Activated naive CD4-positive, alpha-beta T cell treated with Interleukin-2 at 50 U/mL for 16 hours (primary cell): ENCODE measurements around the gene PRDX6.
A peak's percentile ranks its signal among the peaks of the same experiment; 100 is the strongest.
"Not testable (repeated sequence)": the region's sequence is repeated elsewhere in the genome, so short reads cannot be mapped to it uniquely, and the experiment has no call there.

Experiments
- DNase-seq: peaks from one replicate; pipeline ENCODE4 v3.0.0-alpha.2; 2020

Gene PRDX6

DNA sequence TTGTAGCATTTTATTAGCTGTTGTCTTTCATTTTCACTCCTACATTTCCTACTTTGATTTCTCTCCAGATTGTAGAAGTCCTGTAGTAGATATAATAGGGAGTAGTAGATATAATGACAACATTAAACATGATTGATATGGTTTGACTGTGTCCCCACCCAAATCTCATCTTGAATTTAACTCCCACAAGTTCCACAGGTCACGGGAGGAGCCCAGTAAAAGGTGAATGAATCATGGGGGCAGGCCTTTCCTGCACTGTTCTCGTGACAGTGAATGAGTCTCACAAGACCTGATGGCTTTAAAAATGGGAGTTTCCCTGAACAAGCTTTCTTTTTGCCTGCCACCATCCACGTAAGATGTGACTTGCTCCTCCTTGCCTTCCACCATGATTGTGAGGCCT is 7.5 kb upstream of the PRDX6 start:
- DNase-seq, result no peak

DNA sequence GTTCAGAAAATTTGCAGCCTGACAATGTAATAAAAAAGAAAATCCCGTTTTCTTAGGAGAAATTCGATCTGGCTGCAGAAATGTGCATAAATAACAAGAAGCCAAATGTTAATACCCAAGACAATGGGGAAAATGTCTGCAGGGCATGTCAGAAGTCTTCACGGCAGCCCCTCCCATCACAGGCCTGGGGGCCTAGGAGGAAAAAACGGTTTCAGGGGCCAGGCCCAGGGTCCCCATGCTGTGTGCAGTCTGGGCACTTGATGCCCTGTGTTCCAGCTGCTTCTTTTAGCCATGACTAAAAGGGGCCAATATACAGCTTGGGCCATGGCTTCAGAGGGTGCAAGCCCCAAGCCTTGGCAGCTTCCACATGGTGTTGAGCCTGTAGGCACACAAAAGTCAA is 6.5 kb upstream of the PRDX6 start:
- DNase-seq, result no peak

DNA sequence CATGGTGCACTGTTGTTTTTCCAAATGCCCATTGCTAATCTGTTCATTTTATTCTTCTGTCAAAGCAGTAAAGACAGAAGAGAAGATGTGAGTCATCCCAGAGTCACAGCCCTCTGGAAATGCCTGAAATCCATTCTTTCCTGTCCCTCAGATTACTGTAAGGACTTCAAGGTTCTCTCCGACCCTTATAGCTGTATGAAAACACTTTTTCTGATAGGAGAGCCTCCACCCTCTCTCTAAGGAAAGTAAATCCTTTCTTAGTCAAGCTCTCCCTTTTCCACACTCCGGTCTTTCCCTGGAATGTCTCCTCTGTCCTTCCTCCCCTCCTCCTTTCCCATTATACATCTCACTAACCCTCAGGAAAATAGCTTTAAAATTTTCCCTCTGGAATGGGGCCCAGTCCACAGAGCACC is 3.5 kb upstream of the PRDX6 start:
- DNase-seq, result no peak

DNA sequence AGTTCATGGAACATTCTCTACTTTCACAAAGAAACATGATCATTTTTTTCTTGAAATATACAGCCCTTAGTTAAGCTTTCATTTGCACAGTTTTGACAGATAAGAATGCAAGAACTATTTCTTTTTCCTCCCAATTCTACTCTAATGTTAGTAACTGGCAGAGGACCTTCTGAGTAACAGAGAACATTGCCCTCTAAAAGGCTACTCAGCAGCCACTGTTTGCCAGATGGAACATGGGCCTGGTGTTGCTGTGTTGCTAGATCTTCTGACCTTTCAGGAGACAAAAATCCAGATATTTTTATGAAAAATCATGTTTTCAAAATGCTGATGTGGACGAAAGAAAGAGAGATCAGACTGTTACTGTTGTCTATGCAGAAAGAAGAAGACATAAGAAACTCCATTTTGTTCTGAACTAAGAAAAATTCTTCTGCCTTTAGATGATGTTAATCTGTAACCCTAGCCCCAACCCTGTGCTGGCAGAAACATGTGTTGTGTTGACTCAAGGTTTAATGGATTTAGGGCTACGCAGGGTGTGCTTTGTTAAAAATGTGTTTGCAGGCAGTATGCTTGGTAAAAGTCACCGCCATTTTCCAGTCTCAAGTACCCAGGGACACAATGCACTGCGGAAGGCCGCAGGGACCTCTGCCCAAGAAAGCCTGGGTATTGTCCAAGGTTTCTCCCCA is 2.9 kb upstream of the PRDX6 start:
- DNase-seq, result no peak

DNA sequence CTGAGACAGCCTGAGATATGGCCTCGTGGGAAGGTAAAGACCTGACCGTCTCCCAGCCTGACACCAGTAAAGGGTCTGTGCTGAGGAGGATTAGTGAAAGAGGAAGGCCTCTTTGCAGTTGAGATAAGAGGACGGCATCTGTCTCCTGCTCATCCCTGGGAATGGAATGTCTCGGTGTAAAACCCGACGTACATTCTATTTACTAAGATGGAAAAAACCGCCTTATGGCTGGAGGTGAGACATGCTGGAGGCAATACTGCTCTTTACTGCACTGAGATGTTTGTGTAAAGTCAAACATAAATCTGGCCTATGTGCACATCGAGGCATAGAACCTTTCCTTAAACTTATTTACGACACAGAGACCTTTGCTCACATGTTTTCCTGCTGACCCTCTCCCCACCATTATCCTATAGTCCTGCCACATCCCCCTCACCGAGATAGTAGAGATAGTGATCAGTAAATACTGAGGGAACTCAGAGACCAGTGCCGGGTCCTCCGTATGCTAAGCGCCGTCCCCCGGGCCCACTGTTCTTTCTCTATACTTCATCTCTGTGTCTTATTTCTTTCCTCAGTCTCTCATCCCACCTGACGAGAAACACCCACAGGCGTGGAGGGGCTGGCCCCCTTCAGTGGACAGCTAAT is 2.2 kb upstream of the PRDX6 start:
- not testable (repeated sequence) for DNase-seq

DNA sequence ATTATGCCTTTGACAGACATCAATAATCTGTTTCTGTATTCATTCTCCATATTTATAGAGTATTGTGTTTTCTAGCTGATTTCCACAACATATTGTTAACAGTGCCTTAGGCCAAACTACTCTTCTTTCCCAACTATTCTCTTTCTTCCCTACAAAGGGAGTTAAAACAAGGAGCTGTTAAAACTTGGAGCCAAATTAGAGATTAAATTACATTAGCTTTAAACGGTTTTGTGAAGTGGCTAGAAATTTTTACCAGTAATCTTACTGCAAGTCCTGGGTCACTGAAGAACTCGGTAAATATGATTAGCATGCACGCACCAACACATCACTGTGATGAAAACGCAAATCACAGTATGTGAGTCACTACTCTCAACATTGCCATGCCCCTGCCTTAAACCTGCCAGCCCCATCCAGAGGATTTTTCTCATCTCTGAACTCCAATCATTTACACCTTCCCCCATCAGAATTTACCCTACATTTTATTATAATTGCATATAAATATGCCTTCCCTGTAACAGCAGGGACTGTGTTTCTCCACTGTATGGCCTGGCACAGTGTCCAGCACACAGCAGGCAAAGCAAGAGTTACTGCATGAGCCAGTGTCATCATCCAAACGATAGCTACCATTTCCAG is 1.5 kb upstream of the PRDX6 start:
- peak; percentile 27 for DNase-seq

DNA sequence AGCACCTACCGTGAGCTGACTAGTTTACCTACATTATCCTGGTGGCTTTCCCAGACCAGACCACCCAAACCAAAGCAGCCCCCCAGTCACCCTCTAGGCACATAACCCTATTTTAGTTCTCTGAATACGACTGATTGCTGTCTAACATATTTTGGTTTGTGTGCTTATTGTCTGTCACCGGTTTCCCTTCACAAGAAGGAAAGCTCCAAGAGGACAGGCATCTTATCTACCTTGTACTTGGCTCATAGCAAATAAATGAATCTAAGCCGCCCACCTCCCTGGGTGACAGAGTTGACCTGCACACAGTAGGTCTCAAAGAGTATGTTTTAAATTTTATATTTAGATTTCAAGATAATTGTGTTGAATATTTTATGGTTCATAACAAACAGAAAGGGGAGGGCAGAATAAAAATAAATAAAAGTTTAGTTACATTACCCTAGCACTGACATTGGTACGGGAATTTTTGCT is 904 bp upstream of the PRDX6 start:
- DNase-seq, result no peak

DNA sequence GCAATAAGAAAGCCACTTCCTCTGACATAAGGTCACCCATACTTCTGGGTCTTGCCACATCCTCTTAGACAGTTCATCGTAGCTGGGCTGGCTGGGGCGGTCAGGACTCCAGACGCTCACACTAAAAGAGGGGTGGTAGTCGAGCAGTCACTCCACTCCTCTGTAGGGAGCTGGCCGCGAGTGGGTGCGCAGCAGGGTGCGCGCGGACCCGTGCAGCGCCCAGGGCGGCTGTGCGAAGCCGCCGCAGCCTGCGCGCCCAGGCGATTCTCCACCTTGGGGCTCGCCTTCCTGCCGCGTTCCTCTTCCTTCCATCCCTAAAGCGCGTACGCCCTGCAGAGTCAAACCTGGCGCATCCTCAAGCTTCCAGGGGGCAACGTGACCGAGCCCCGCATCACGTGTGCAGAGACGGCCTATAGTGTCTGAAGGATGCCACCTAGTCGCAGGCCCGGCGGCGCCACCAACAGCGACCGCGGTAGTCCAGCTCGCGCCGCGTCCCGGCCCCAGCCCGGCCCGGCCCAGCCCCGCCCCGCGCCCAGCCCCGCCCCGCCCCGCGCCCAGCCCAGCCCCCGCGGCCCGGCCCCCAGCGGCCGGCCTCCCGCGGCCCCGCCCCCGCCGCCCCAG is 360 bp upstream of the PRDX6 start:
- peak; percentile 83 for DNase-seq

DNA sequence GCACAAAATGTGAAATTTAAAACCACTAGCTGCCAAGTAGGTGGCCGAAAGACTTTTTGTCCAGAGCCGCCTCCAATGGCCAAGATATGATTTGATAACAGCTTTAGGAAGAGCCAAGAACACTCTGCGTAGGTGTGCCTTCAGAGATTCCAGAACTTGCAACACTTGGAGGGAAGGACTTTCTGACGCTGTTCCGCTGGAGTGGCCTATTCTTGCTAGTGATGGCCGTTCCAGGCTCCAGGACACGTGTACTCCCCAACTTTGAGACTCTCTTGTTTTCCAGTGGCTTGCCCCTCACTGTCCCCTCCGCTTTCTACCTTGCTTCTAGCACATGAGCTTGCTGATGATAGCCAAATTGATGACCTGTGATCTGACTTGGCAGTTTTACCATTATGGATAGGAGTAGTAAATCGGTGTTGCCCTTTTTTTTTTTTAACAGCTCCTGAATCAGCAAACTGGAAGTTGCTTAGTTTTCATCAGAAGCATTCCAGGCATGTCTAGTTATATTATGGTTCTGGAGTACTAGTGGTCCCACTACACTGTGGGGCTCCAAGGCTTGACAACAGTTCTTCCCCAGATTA is 1.0 kb downstream of the PRDX6 start:
- DNase-seq, result no peak

DNA sequence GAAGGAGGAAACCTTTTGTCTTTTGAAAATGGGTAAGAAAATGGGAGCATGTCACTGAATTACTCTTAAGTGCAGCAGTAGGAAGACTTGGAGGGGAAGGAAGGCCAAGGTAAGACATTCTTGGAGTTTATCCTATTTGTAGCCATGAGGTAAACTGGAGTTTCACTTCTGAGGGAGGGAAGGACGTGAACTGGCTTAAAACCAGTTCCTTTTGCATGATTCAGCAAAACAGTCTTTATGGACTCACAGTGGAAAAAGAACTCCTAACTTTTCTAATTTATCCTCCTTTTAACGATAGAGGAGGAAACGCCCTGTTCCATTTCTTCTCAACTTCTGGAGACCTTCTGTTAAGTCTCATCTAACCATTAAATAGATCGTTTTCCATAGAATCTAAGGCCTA is 2.5 kb downstream of the PRDX6 start:
- no peak for DNase-seq

DNA sequence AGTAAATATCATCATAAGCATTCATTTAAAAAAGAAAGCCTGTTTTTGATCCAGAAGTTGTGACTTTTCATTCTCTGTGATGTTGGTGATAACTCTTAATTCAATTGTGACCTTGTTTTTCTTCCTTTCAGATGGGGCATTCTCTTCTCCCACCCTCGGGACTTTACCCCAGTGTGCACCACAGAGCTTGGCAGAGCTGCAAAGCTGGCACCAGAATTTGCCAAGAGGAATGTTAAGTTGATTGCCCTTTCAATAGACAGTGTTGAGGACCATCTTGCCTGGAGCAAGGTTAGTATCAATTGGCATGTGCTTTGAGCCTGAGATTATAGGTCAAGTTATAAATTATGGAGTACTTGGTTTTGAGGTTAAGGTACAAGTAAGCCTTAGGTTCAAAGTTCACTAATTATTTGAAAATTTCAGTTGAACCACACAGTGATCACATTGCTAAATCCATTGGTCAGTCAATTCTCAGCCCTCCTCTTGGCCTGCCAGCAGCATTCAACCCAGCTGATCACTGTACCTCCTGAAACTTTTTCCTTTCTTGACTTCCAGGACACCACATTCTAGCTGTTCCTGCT is 4.1 kb downstream of the PRDX6 start:
- no peak for DNase-seq

DNA sequence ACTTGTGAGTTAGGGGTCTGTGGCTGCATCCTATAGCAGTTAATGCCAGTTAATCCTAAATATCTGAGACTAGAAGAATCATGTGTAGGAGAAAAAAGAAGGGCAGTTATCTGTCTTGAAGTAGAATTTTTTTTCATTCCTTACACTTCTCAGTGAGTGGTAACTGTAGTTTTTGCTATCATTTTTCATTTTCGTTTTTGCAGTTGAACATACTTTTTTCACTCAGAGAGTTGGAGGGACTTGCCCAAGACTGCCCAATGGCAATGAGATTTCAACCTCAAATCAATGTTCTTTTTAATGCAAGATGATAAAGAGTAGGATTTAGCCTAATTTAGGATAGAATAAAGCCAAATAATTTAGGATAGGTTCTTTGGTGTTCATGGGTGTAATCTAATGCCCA is 5.5 kb downstream of the PRDX6 start:
- DNase-seq, result no peak

DNA sequence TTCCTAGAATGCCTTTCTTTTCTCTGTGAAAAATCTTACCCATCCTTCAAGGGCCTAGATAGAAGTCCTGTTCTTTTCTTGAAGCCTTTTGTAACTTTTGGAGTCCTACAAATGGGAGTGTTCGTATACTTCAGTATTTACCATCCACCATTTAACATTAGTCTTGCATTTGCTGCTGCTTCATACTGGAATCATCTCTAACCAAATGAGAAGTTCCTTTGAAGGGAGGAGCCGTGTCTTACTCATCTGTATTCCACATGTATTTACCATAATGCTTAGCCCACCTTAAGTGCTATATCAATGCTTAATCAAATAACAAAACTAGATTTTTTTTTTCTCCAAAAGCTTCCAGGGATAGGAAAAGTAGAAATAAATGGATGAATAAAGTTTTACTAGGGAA is 7.1 kb downstream of the PRDX6 start:
- DNase-seq, result no peak

DNA sequence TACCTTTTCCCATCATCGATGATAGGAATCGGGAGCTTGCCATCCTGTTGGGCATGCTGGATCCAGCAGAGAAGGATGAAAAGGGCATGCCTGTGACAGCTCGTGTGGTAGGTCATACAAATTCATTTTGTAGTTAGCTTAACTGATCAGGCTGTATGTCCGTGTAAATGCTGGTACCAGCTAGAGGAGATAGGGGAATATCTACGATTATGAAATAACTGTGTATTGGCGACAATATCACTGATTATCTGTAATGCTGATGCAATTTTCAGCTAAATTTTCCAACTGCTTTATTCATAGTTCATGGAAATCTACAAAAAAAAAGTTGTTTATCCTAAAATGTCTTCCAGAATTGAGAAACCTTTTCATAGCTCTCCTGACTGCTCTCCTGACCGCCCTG is 8.3 kb downstream of the PRDX6 start:
- no peak for DNase-seq

DNA sequence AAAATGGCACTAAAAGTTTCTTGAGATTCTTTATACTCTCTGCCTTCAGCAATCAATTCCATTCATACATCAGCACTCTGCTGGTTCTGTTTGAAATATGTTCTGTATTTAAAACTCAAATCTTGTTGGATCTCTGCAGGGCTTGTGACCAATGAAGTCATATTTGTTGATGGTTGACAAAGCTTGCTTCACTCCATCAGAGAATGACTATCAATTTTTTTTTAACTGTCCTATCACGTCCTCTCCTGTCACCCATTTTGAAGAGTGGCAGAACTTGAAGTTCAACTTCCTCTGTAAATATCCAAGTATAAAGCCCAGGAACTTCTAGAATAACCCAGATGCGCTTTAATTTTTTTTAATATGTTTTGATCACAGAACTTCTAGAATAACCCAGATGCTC is 10.9 kb downstream of the PRDX6 start:
- no peak for DNase-seq

DNA sequence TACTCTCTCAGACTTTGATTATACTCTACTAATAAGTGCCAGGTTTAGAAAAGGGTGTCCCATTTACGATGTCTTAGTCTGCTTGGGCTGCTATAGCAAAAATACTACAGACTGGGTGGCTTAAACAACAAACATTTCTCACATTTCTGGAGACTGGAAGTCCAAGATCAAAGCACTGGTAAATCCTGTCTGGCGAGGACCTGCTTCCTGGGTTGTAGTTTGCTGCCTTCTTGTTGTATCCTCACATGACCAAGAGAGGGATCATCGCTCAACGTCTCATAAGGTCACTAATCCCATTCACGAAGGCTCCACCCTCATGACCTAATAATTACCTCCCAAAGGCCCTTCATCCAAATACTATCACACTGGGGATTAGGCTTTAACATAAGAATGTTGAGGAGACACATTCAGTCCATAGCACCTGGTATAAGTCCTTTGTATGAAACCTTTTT is 12.0 kb downstream of the PRDX6 start:
- no peak for DNase-seq

DNA sequence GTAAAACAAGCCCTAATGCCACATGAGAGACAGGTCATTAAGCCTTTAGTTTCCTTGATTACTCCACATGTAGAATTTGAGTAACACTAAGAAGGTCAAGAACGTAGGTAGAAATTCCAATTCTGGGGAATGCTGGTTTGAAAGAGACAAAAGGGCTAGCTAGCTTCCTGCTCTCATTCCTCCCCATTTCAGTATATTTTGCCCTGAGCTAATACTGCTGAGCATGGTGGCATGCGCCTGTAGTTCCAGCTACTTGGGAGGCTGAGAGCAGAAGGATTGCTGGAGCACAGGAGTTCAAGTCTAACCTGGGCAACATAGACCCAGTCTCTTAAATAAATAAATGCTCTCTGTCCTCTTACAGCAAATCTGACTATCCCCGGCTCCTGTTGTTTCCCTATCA is 12.8 kb downstream of the PRDX6 start:
- DNase-seq, result no peak

DNA sequence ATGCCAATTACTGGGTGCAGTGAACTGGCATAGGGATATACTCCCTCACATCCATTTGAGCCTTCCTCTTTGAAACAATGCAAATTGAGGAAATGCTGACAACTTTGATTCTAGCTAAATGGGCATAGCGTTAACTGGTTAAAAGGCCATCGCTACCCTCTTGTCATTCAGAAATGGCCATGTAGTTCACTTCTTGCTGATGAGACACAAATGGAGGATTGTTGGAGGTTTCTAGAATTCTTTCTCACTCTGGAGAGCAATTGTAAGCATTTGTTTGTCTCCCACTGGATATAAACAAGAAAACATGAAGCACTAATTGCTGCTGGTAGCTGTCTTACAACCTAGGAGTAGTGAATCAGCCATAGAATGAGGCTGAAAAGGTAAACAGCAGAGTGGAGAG is 14.4 kb downstream of the PRDX6 start:
- DNase-seq, result no peak

DNA sequence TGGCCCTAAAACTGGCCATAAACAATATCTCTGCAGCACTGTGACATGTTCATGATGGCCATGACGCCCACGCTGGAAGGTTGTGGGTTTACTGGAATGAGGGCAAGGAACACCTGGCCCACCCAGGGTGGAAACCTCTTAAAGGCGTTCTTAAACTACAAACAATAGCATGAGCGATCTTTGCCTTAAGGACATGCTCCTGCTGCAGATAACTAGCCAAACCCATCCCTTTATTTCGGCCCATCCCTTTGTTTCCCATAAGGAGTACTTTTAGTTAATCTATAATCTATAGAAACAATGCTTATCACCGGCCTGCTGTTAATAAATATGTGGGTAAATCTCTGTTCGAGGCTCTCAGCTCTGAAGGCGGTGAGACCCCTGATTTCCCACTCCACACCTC is 16.0 kb downstream of the PRDX6 start:
- not testable (repeated sequence) for DNase-seq

DNA sequence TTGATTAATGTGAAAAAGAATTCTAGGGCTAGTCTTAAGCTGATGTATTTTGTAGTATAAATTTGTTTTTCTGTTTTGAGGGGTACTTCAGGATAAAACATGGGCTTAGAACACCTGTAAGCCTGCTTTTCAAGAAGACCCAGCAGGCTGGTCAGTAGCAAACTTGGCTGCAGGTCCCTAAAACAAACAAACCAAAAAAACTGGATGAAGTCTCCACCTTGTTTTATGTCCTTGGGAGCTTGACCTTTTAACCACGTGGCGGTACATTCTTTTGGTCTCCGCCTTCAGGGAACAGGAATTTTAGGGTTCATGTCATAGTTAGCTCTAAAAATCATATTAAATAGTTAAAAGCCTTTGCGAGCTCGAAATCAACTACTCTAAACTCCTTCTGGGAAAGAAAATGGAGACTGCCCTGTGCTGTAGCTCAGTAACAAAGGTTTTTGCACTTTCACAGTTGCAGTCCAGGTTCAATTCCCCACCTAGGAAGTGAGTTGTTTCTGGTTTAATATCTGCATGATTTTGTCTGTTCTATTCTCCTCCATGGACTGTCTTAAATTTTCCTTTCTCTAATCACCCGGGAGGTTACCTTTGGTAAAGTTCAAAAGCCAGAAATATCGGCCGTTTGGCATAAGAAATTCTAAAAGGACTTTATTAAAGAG is 18.6 kb downstream of the PRDX6 start:
- DNase-seq, result no peak

DNA sequence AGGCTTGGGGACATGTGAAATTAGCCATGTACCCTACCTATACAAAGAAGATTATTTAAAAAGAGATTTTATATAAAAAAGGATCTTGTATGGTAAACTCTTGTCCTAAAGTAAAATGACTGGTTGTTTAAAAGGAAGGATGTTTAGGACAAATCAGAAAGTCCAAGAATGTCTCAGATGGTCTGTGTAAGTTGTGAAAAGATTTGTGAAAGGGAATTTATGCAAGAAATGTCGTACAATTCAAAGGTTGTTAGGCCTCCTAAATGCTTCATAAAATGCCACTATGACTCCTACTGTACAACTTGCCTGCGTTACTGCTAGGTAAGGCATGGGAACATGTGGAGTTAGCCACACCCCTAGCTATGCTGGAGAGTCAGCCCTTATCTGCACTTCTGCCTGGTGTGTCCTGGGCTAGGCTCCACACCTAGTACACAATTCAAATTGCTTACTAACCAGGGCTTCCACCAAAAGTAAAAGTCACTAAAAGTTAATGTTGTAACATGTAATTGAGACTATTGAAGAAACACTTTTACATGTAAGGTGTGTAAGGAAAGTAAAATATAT is 19.7 kb downstream of the PRDX6 start:
- no peak for DNase-seq

DNA sequence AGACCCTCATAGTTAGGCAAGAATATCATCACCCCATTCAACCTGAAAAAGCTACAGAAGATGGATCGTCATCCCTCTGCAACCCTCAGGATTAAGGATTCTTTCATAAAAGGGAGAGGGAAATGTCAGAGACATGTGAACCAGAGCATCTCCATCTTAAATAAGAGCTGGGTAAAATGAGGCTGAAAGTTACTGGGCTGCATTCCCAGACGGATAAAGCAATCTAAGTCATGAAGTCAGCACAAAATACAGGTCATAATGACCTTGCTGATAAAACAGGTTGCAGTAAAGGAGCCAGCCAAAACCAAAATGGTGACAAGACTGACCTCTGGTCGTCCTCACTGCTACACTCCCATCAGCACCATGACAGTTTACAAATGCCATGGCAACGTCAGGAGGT is 22.6 kb downstream of the PRDX6 start:
- no peak for DNase-seq
